D721Med (cell line): ENCODE measurements around the gene RNF150.

Experiments
- DNase-seq: peaks from one replicate; pipeline ENCODE4 v3.0.0; 2011; ENCODE audit warnings: low spot score; ENCODE audit not compliant: insufficient read length
- FAIRE-seq: peaks from 2 replicates; lab custom pipeline; 2011; peaks lifted over from hg19 to GRCh38; lab: Jason Lieb, UNC
- TF ChIP-seq, protein P1 (sequence below): IDR thresholded peaks from 2 replicates; pipeline ENCODE4 v1.5.1; 2012; ENCODE audit warnings: mild to moderate bottlenecking, control low read depth; ENCODE audit not compliant: insufficient read depth; ENCODE audit errors: missing control alignments

RNF150 gene

GRCh38 chr4:140968371-140968770 lies 164.9 kb downstream of the RNF150 start:
- DNase-seq (no peak), FAIRE-seq (no peak)
- TF ChIP-seq, protein P1, sequence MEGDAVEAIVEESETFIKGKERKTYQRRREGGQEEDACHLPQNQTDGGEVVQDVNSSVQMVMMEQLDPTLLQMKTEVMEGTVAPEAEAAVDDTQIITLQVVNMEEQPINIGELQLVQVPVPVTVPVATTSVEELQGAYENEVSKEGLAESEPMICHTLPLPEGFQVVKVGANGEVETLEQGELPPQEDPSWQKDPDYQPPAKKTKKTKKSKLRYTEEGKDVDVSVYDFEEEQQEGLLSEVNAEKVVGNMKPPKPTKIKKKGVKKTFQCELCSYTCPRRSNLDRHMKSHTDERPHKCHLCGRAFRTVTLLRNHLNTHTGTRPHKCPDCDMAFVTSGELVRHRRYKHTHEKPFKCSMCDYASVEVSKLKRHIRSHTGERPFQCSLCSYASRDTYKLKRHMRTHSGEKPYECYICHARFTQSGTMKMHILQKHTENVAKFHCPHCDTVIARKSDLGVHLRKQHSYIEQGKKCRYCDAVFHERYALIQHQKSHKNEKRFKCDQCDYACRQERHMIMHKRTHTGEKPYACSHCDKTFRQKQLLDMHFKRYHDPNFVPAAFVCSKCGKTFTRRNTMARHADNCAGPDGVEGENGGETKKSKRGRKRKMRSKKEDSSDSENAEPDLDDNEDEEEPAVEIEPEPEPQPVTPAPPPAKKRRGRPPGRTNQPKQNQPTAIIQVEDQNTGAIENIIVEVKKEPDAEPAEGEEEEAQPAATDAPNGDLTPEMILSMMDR: no peak

DNA sequence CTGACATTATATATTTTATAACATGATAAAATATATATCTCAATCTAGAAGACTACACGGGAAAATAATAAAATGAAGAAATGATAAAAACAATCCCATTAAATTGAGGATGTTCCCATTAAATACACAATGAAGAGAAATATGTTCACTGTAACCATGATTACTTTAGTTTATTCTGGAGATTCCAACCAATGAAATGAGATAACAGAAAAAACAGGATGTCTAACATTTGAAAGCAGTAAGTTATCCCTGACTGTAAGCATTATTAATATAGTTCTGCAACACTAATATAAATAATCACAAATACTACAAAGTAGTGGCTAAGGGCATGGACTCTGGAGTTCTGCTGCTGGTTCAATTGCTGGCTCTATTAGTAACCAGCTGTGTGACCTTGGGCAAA lies 169.4 kb downstream of the RNF150 start:
- TF ChIP-seq, protein P1: no peak
- FAIRE-seq (no peak), DNase-seq (no peak)

DNA sequence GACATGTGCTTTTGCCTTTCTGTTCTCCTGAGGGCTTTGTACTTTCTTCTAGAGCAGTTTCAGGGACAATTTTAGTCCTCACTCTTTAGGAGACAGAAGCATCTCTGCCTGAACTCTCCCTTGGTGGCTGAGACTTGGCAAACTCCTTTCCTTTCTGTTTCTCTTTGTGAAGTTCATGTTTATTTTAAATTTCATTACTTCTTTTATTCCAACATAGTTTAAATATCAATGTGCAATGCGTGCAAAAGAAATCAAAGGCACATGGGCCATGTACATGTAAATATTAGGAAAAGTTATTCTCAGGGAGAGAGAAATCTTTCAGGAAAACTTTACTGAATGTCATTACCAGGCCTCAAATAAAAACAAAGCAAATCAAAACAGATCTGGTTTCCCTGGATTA lies 177.6 kb downstream of the RNF150 start:
- TF ChIP-seq, protein P1: no peak
- DNase-seq: no peak
- no peak for FAIRE-seq

DNA sequence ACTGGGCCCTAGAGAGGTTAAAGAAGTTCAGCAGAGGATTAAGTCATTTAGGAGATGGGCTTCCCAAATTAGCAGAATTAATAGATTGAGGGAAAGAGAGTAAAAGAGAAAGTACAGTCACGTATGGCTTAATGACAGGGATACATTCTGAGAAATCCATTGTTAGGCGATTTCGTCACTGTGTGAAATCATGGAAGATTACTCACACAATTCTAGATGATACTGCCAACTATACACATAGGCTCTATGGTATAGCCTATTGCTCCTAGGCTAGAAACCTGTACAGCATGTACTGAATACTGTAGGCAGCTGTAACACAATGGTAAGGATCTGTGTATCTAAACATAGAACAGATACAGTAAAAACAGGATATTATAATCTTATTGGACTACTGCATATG lies 180.6 kb downstream of the RNF150 start:
- no peak for DNase-seq
- FAIRE-seq: no peak
- TF ChIP-seq, protein P1: no peak

DNA sequence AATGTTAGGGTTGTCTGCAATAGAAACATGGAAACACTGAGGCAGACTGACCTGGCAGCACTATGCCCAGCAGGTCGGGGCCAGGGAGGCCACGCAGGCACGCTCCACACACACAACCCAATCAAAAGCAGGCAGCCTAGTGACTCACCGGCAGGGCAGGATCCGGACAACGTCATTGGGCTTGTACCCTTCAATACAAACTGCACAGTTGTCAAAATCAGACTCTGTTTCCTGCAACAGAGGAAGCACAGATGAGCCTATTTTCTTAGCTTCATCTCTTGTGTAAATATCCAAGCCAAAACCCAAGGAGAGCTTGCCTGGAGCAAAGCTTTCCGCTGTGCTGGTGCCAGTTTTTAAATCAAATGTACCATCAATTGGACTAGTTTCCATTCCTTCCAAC lies 185.8 kb downstream of the RNF150 start:
- TF ChIP-seq, protein P1: no peak
- FAIRE-seq (no peak), DNase-seq (no peak)

GRCh38 chr4:140945106-140945505 lies 188.2 kb downstream of the RNF150 start:
- TF ChIP-seq, protein P1: no peak
- FAIRE-seq: no peak
- no peak for DNase-seq

DNA sequence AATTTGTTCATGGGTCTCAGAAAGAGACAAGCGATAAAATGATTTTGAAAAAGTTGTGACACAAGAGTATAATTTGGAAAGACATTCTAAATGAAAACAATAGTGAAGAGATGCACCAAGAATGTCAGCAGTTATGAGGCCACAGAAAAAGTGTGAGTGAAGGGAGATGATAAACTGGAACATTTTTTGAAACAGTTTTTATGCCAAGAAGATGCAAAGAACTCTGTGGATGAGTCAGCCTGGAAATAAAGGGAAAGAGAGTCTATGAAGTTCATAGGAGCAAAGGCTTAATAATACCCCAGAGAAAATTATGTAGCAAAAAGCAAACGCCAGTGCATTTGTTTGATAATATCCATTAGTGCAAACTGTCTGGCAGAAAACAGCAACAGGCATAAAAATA lies 188.7 kb downstream of the RNF150 start:
- FAIRE-seq: no peak
- DNase-seq: no peak
- TF ChIP-seq, protein P1: no peak
